Measurements from ENCODE around the gene CNTNAP2. TPM values are rescaled to one million over a fixed set of nuclear protein-coding genes. Genes with fewer than 3 reads are reported as not detected.

Gene CNTNAP2
- total RNA-seq, 3 donors from 2014 or later (not counting 1 experiment from before 2014, with no cell fraction given): 0.18 to 1.1 TPM; not detected in 1

- intact Hi-C loops (cut with micrococcal nuclease): no loop called here
- Mint-ChIP-seq H3K36me3 (no peaks in the 10 kb centered on the region), H3K9me3 (peaks cover 4 to 12% of the 10 kb centered on the region in 2 donors), H3K27ac (no peak overlapping the region), H3K27me3 (ENCODE audit: low read depth in 2 of 2) (no peaks in the 10 kb centered on the region), H3K4me3 (no peak overlapping the region), H3K4me1 (no peaks in the 10 kb centered on the region)
- ATAC-seq: no peak
- no peaks in the 10 kb centered on the region for H3K27me3 ChIP-seq (ENCODE audit: control insufficient read depth, insufficient read depth, low read length)
- no peaks in the 10 kb centered on the region for H3K9me3 ChIP-seq (ENCODE audit: control insufficient read depth, insufficient read depth, low read length)
- no peaks in the 10 kb centered on the region for H3K4me1 ChIP-seq (ENCODE audit: control insufficient read depth, insufficient read depth, low read length)
- WGBS (ENCODE audit: insufficient coverage): no CpG with 5 or more reads among the region's 6 CpGs
- DNase-seq: no peak
- TF ChIP-seq CTCF (IDR thresholded peaks at IDR 0.05): no peak
- no peak overlapping the region for H3K4me3 ChIP-seq (ENCODE audit: low read length)
- no peaks in the 10 kb centered on the region for H3K36me3 ChIP-seq (ENCODE audit: control insufficient read depth, insufficient read depth, low read length)
- H3K27ac ChIP-seq (ENCODE audit: low read length): no peak overlapping the region
Measured at GRCh38 chr7:147569116-147569913, 1452.7 kb downstream of the CNTNAP2 start.

- H3K27ac Mint-ChIP-seq: no peak overlapping the region
- H3K4me1 Mint-ChIP-seq: no peaks in the 10 kb centered on the region
- WGBS (ENCODE audit: insufficient coverage): 80% methylated on average over 1 of the region's 1 CpG
- Histone ChIP-seq H3K36me3 (ENCODE audit: control insufficient read depth, insufficient read depth, low read length) (no peaks in the 10 kb centered on the region), H3K27ac (ENCODE audit: low read length) (no peak overlapping the region), H3K27me3 (ENCODE audit: control insufficient read depth, insufficient read depth, low read length) (no peaks in the 10 kb centered on the region), H3K4me3 (ENCODE audit: low read length) (no peak overlapping the region), H3K4me1 (ENCODE audit: control insufficient read depth, insufficient read depth, low read length) (no peaks in the 10 kb centered on the region), H3K9me3 (ENCODE audit: control insufficient read depth, insufficient read depth, low read length) (no peaks in the 10 kb centered on the region)
- no peaks in the 10 kb centered on the region for H3K36me3 Mint-ChIP-seq
- DNase-seq (no peak), ATAC-seq (no peak)
- H3K27me3 Mint-ChIP-seq (ENCODE audit: low read depth in 2 of 2): no peaks in the 10 kb centered on the region
- no peak for TF ChIP-seq CTCF (IDR thresholded peaks at IDR 0.05)
- intact Hi-C loops (cut with micrococcal nuclease): no loop called here
- H3K4me3 Mint-ChIP-seq: no peak overlapping the region
- H3K9me3 Mint-ChIP-seq: peaks cover 11 to 15% of the 10 kb centered on the region in 2 donors
Measured at GRCh38 chr7:147570390-147570789, 1453.8 kb downstream of the CNTNAP2 start.

GRCh38 chr7:147571436-147572185 is 1455.0 kb downstream of the CNTNAP2 start:
- H3K27ac Mint-ChIP-seq: no peak overlapping the region
- no peaks in the 10 kb centered on the region for H3K4me1 ChIP-seq (ENCODE audit: control insufficient read depth, insufficient read depth, low read length)
- H3K27me3 ChIP-seq (ENCODE audit: control insufficient read depth, insufficient read depth, low read length): no peaks in the 10 kb centered on the region
- no peaks in the 10 kb centered on the region for H3K27me3 Mint-ChIP-seq (ENCODE audit: low read depth in 2 of 2)
- no peak overlapping the region for H3K4me3 Mint-ChIP-seq
- no peaks in the 10 kb centered on the region for H3K36me3 Mint-ChIP-seq
- intact Hi-C loops (cut with micrococcal nuclease): no loop called here
- TF ChIP-seq CTCF (IDR thresholded peaks at IDR 0.05): no peak
- 89% methylated on average over 8 of the region's 8 CpGs for WGBS (ENCODE audit: insufficient coverage)
- no peak overlapping the region for H3K27ac ChIP-seq (ENCODE audit: low read length)
- no peaks in the 10 kb centered on the region for H3K36me3 ChIP-seq (ENCODE audit: control insufficient read depth, insufficient read depth, low read length)
- no peak for ATAC-seq
- H3K4me1 Mint-ChIP-seq: no peaks in the 10 kb centered on the region
- no peaks in the 10 kb centered on the region for H3K9me3 ChIP-seq (ENCODE audit: control insufficient read depth, insufficient read depth, low read length)
- H3K9me3 Mint-ChIP-seq: peaks cover 11 to 13% of the 10 kb centered on the region in 2 donors
- DNase-seq: no peak
- H3K4me3 ChIP-seq (ENCODE audit: low read length): no peak overlapping the region

All from natural killer cell (primary cell).